Astrocyte (in vitro differentiated cells and primary cell): ENCODE results near the gene POU3F2. TPM values are rescaled to one million over a fixed set of nuclear protein-coding genes. Genes with fewer than 3 reads are reported as not detected.

Source experiments
- DNase-seq: peaks from one replicate; pipeline ENCODE4 v3.0.0-alpha.2; 2010; ENCODE audit warnings: low read depth
- FAIRE-seq: peaks from 2 replicates; lab custom pipeline; 2011; peaks lifted over from hg19 to GRCh38; lab: Jason Lieb, UNC
- H2AFZ ChIP-seq: 2 replicates; pipeline ENCODE4 v1.6.0; 2012; ENCODE audit warnings: low read depth, low read length, inconsistent platforms
- H3K27ac ChIP-seq: 2 replicates; pipeline ENCODE4 v1.5.1; 2011; ENCODE audit warnings: low read depth, low read length, inconsistent platforms
- H3K27me3 ChIP-seq: 2 replicates; pipeline ENCODE4 v1.6.0; 2011; ENCODE audit warnings: low read length, inconsistent platforms; ENCODE audit not compliant: insufficient read depth
- H3K36me3 ChIP-seq: 2 replicates; pipeline ENCODE4 v1.5.1; 2011; ENCODE audit warnings: low read length, inconsistent platforms; ENCODE audit not compliant: insufficient read depth
- H3K4me1 ChIP-seq: 2 replicates; pipeline ENCODE4 v1.5.1; 2011; ENCODE audit warnings: low read length, inconsistent platforms; ENCODE audit not compliant: insufficient read depth
- H3K4me2 ChIP-seq: 2 replicates; pipeline ENCODE4 v1.6.0; 2012; ENCODE audit warnings: low read length, inconsistent platforms
- H3K4me3 ChIP-seq: 2 replicates; pipeline ENCODE4 v1.5.1; 2011; ENCODE audit warnings: low read depth, mild to moderate bottlenecking, low read length, inconsistent platforms; ENCODE audit not compliant: insufficient read depth
- H3K79me2 ChIP-seq: 2 replicates; pipeline ENCODE4 v1.6.0; 2012; ENCODE audit warnings: mild to moderate bottlenecking, low read length, inconsistent platforms; ENCODE audit not compliant: insufficient read depth
- H3K9ac ChIP-seq: 2 replicates; pipeline ENCODE4 v1.6.0; 2012; ENCODE audit warnings: mild to moderate bottlenecking, low read length, inconsistent platforms
- H3K9me3 ChIP-seq: 2 replicates; pipeline ENCODE4 v1.5.1; 2012; ENCODE audit warnings: low read depth, mild to moderate bottlenecking, low read length, inconsistent platforms; ENCODE audit not compliant: insufficient read depth
- H4K20me1 ChIP-seq: 2 replicates; pipeline ENCODE4 v1.6.0; 2012; ENCODE audit warnings: low read length, inconsistent platforms; ENCODE audit not compliant: insufficient read depth
- H3K27ac Mint-ChIP-seq: one replicate; pipeline ENCODE4 v1.8.0; 2021; ENCODE audit warnings: mild to moderate bottlenecking, mixed read lengths; ENCODE audit not compliant: unreplicated experiment
- H3K27me3 Mint-ChIP-seq: one replicate; pipeline ENCODE4 v1.8.0; 2021; ENCODE audit warnings: low read depth, mixed read lengths; ENCODE audit not compliant: unreplicated experiment
- H3K36me3 Mint-ChIP-seq: one replicate; pipeline ENCODE4 v1.8.0; 2021; ENCODE audit warnings: low read depth, mixed read lengths; ENCODE audit not compliant: unreplicated experiment
- H3K4me1 Mint-ChIP-seq: one replicate; pipeline ENCODE4 v1.8.0; 2021; ENCODE audit warnings: low read depth, mixed read lengths; ENCODE audit not compliant: unreplicated experiment
- H3K4me3 Mint-ChIP-seq: one replicate; pipeline ENCODE4 v1.8.0; 2021; ENCODE audit warnings: mild to moderate bottlenecking, moderate library complexity, mixed read lengths; ENCODE audit not compliant: unreplicated experiment
- H3K9me3 Mint-ChIP-seq: one replicate; pipeline ENCODE4 v1.8.0; 2021; ENCODE audit warnings: mild to moderate bottlenecking, mixed read lengths; ENCODE audit not compliant: unreplicated experiment
- CTCF ChIP-seq: IDR thresholded peaks from 2 replicates; pipeline ENCODE4 v1.5.1; 2011; ENCODE audit warnings: low read depth, mild to moderate bottlenecking, inconsistent platforms, low read length, moderate library complexity; ENCODE audit not compliant: insufficient read depth
- EZH2 ChIP-seq: IDR thresholded peaks from 2 replicates; pipeline ENCODE4 v1.6.1; 2012; ENCODE audit warnings: mild to moderate bottlenecking, low read length, inconsistent platforms; ENCODE audit not compliant: insufficient read depth
- total RNA-seq: library from RNA; stranded (reverse); gene quantifications from 2 replicates; pipeline ENCODE4 v1.2.1, GENCODE V29; 2021

The POU3F2 gene
- total RNA-seq, 1 donor from 2014 or later: 2.1 TPM

- Mint-ChIP-seq H3K9me3 (peaks cover 3% of the 10 kb centered on the region), H3K27ac (peak overlapping the region; percentile 84), H3K4me3 (peak overlapping the region; percentile 87), H3K4me1 (peaks cover 5% of the 10 kb centered on the region), H3K27me3 (peaks cover 48% of the 10 kb centered on the region), H3K36me3 (no peaks in the 10 kb centered on the region)
- peaks cover 8% of the 10 kb centered on the region for H4K20me1 ChIP-seq
- peak overlapping the region; percentile 64 for H3K4me3 ChIP-seq
- H2AFZ ChIP-seq: peak overlapping the region; percentile 88
- peaks cover 65% of the 10 kb centered on the region for H3K27me3 ChIP-seq
- H3K36me3 ChIP-seq: no peaks in the 10 kb centered on the region
- H3K27ac ChIP-seq: peak overlapping the region; percentile 70
- DNase-seq (peak; percentile 42), FAIRE-seq (no peak)
- peaks cover 30% of the 10 kb centered on the region for H3K4me1 ChIP-seq
- H3K9me3 ChIP-seq: no peaks in the 10 kb centered on the region
- TF ChIP-seq CTCF (no peak), EZH2 (no peak)
- H3K4me2 ChIP-seq: peak overlapping the region; percentile 85
- H3K79me2 ChIP-seq: peaks cover 34% of the 10 kb centered on the region
- peak overlapping the region; percentile 72 for H3K9ac ChIP-seq
These were observed 891 bp upstream of the POU3F2 start for GRCh38 chr6:98833307-98834059.

- no peak for FAIRE-seq
These were observed 1.0 kb downstream of the POU3F2 start for GRCh38 chr6:98835149-98836024.

More at GRCh38 chr6:98835149-98836024, 1.0 kb downstream of the POU3F2 start:
- Histone ChIP-seq H2AFZ (peak overlapping the region; percentile 58), H3K36me3 (no peaks in the 10 kb centered on the region), H3K27ac (no peak overlapping the region), H3K79me2 (peaks cover 52% of the 10 kb centered on the region), H4K20me1 (peaks cover 8% of the 10 kb centered on the region), H3K4me3 (peak overlapping the region; percentile 66), H3K4me2 (peak overlapping the region; percentile 85), H3K9ac (peak overlapping the region; percentile 68), H3K4me1 (peaks cover 30% of the 10 kb centered on the region), H3K9me3 (no peaks in the 10 kb centered on the region), H3K27me3 (peaks cover 60% of the 10 kb centered on the region)
- H3K27me3 Mint-ChIP-seq: peaks cover 39% of the 10 kb centered on the region
- DNase-seq: peak; percentile 38
- H3K36me3 Mint-ChIP-seq: no peaks in the 10 kb centered on the region
- no peak overlapping the region for H3K27ac Mint-ChIP-seq
- peaks cover 3% of the 10 kb centered on the region for H3K9me3 Mint-ChIP-seq
- peak overlapping the region; percentile 87 for H3K4me3 Mint-ChIP-seq
- TF ChIP-seq EZH2 (peak; percentile 68), CTCF (no peak)
- H3K4me1 Mint-ChIP-seq: peaks cover 5% of the 10 kb centered on the region
